Measurements from ENCODE around the gene PLEKHN1.

PLEKHN1 gene

GRCh38 chr1:1023700-1024099, 57.4 kb downstream of the PLEKHN1 start:
- in situ Hi-C loops (cut with MboI; ENCODE audit: low sequenced_read_pairs): no loop called here

GRCh38 chr1:1024149-1024770, 58.0 kb downstream of the PLEKHN1 start:
- in situ Hi-C loops (cut with MboI; ENCODE audit: low sequenced_read_pairs): no loop called here

GRCh38 chr1:1024771-1025699, 58.8 kb downstream of the PLEKHN1 start:
- in situ Hi-C loops (cut with MboI; ENCODE audit: low sequenced_read_pairs): no loop called here

All from HL-60/S4 treated with retinoic acid at 250 ng/mL for 4 days and 3 days (cell line).